Stimulated activated naive B cell treated with anti-CD40 and anti-IgM and Interleukin-4, amounts not matched to agents 10 μg/mL and 1 μg/mL and 100 μg/mL, for 72 hours (primary cell): Measurements from ENCODE around the gene JSRP1.

Experiments
- ATAC-seq, 2 donors: fragments of 150-1000 bp; cut with Tn5 transposase; replicated peaks; 2 replicates each; pipeline ENCODE4 v1.10.0; 2021; ENCODE audit warnings: moderate library complexity in 1 of 2
- DNase-seq: peaks from one replicate; pipeline ENCODE4 v3.0.0; 2021
- H3K27ac Mint-ChIP-seq: one replicate; pipeline ENCODE4 v1.8.0; 2022; ENCODE audit warnings: mild to moderate bottlenecking, mixed read lengths
- H3K27me3 Mint-ChIP-seq, 2 donors: one replicate each; pipeline ENCODE4 v1.8.0; 2022; ENCODE audit warnings: mixed read lengths in 2 of 2
- H3K36me3 Mint-ChIP-seq, 2 donors: one replicate each; pipeline ENCODE4 v1.8.0; 2022; ENCODE audit warnings: mixed read lengths in 2 of 2, mild to moderate bottlenecking in 1 of 2
- H3K4me1 Mint-ChIP-seq, 2 donors: one replicate each; pipeline ENCODE4 v1.8.0; 2022; ENCODE audit warnings: mixed read lengths in 2 of 2, mild to moderate bottlenecking in 1 of 2
- H3K4me3 Mint-ChIP-seq, 2 donors: one replicate each; pipeline ENCODE4 v1.8.0; 2022; ENCODE audit warnings: mild to moderate bottlenecking in 2 of 2, mixed read lengths in 2 of 2, moderate library complexity in 1 of 2
- H3K9me3 Mint-ChIP-seq, 2 donors: one replicate each; pipeline ENCODE4 v1.8.0; 2022; ENCODE audit warnings: mixed read lengths in 2 of 2, mild to moderate bottlenecking in 1 of 2

JSRP1 gene

DNA sequence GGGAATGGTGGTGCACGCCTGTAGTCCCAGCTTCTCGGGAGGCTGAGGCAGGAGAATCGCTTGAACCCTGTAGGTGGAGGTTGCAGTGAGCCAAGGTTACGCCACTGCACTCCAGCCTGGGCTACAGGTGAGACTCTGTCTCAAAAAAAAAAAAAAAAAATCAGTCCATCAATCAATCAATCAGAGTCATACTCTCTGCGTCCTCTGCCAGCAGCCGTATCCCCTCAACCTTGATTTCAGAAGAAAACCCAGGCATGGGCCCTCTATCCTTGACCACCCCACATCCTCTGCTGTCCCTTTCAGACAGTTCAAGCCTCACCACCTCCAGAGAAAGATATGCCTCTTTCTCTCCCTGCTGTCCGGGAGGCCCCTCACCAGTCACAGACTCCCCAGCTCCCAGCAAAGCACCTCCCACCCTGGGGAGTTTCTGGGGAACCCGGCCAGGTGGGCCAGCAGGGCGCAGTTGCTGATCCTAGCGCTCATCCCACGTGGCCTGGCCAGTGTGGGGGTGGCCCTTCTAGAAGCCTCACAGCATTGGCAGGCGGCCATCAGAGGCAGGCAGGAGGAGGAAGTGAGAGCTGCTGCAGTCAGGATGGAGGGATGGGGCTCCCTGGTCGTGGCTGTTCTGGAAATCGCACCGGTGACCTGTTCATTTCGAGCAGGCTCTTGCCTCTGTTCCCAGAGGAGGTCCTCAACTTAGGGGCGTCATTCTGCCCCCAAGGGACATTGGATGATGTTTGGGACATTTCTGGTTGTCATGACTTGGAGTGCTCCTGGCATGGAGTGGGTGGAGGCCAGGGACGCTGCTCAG, 10.2 kb upstream of the JSRP1 start:
- DNase-seq, result peak; percentile 81
- H3K4me1 Mint-ChIP-seq, result peaks cover 18 to 35% of the 10 kb centered on the region in 2 donors
- peaks cover 16 to 17% of the 10 kb centered on the region in 2 donors for H3K36me3 Mint-ChIP-seq
- ATAC-seq, result peak; percentile 54 to 58
- peak overlapping the region; percentile 97 for H3K27ac Mint-ChIP-seq
- H3K4me3 Mint-ChIP-seq, result peak overlapping the region; percentile 66 to 71
- no peaks in the 10 kb centered on the region for H3K27me3 Mint-ChIP-seq
- H3K9me3 Mint-ChIP-seq, result no peaks in the 10 kb centered on the region

DNA sequence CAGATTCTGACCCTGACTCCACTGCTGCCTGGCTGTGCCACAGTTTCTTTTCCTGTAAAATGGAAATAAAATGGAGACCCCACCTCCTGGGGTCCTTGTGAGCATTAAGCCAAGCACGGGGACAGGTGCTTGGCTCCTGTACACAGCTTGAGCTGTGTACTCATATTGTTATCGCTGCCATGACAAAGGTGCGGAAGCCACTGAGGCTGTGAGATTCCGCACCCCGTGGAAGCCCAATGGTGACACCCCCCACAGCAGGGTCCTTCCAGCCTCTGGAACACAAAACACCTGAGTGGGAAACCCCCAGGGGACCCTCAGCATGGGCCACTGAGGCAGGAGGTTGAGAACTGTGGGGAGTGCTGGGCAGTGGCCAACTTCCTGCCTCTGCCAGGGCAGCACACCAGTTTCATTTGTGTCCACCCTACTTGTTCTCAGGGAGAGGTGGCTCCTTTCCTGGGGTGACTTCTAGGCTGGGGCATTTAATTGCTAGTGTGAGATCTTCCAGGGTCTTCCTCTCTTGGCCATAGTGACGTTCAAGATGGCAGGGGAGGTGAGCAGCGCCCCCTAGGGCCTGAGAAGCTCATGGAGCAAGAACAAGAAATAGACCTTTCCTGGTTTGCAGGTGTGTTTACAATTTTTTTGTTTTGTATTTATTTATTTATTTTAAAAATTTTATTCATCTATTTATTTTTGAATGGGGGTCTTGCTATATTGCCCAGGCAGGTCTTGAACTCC, 5.4 kb upstream of the JSRP1 start:
- DNase-seq (no peak), ATAC-seq (no peak)
- H3K4me3 Mint-ChIP-seq, result no peak overlapping the region
- H3K27me3 Mint-ChIP-seq, result no peaks in the 10 kb centered on the region
- H3K36me3 Mint-ChIP-seq, result no peaks in the 10 kb centered on the region
- H3K27ac Mint-ChIP-seq, result no peak overlapping the region
- peaks cover 25 to 54% of the 10 kb centered on the region in 2 donors for H3K4me1 Mint-ChIP-seq
- no peaks in the 10 kb centered on the region for H3K9me3 Mint-ChIP-seq

DNA sequence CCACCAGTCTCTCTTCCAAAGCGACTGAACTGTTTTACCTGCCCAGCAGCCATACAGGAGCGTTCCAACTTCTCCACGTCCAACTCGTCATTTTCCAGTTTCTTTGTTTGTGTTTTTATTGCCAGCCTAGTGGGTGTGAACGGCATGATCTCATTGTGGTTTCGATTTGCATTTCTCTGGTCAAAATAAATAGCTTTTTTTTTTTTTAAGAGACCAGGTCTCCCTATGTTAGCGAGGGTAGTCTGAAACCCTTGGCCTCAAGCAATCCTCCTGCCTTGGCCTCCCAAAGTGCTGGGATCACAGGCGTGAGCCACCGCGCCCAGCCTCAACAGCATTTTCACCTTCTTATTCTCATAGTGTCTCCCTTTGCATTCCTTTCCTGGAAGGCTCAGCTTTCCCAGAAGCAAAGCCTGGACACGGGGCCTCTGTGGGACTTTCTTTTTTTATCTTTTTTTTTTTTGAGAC, 4.2 kb upstream of the JSRP1 start:
- no peaks in the 10 kb centered on the region for H3K36me3 Mint-ChIP-seq
- H3K27me3 Mint-ChIP-seq, result no peaks in the 10 kb centered on the region
- peaks cover 26 to 58% of the 10 kb centered on the region in 2 donors for H3K4me1 Mint-ChIP-seq
- H3K27ac Mint-ChIP-seq, result peak overlapping the region; percentile 20
- ATAC-seq (no peak), DNase-seq (no peak)
- no peaks in the 10 kb centered on the region for H3K9me3 Mint-ChIP-seq
- no peak overlapping the region for H3K4me3 Mint-ChIP-seq

DNA sequence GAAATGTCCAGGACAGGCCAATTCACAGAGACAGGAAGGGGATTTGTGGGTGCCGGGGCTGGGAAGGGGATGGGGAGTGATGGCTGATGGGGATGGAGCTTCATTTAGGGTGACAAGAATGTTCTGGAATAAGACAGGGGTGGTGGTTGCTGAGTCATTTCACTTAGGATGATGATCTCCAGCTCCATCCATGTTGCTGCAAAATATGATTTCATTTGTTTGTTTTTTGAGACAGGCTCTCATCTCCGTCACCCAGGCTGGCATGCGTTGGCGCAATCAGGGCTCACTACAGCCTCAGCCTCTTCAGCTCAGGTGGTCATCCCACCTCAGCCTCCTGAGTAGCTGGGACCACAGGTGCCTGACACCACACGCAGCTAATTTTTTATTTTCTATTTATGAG, 3.1 kb upstream of the JSRP1 start:
- peak overlapping the region; percentile 59 for H3K27ac Mint-ChIP-seq

DNA sequence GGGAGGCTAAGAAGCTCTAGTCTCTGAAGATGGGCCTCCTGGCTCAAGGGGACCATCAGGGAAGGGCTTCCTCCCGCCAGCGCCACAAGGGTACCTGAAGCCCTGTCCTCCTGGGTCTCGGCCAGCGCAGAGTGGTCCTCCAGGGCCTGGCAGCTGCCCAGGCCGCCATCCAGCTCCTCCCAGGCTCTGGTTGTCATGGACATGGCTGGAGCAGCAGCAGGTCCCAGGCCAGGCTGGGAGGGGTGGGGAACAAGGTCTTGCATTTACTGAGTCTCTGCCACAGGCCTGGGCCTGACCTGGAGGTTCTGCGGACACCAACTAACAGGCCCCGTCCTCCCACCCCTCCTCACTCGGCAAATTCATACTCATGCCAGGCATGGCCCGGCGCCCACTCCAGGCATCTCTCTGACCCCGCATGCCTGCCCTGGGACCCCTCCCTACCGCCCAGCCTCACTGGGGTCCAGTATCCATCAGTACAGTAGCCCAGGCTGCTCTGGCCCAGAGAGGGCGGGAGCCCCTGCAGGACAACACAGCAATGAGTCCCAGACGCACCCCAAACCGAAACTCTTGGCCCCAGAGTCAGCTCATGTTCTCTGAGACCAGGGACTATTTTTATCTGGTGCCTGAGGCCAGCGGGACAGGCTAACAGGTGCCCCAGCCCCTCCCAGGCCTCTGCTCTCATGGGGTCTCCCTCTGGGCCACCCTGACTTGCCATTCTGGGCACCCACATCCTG, 938 bp downstream of the JSRP1 start:
- ATAC-seq (no peak), DNase-seq (no peak)
- H3K27me3 Mint-ChIP-seq, result peaks cover 8 to 14% of the 10 kb centered on the region in 2 donors
- peaks cover 0 to 3% of the 10 kb centered on the region in 2 donors for H3K36me3 Mint-ChIP-seq
- H3K9me3 Mint-ChIP-seq, result no peaks in the 10 kb centered on the region
- H3K27ac Mint-ChIP-seq, result no peak overlapping the region
- H3K4me1 Mint-ChIP-seq, result peaks cover 34 to 79% of the 10 kb centered on the region in 2 donors
- no peak overlapping the region for H3K4me3 Mint-ChIP-seq

More for the DNA sequence above, 3.1 kb upstream of the JSRP1 start:
- Mint-ChIP-seq H3K36me3 (no peaks in the 10 kb centered on the region), H3K4me3 (no peak overlapping the region), H3K27me3 (no peaks in the 10 kb centered on the region), H3K4me1 (peaks cover 28 to 56% of the 10 kb centered on the region in 2 donors), H3K9me3 (no peaks in the 10 kb centered on the region)
- DNase-seq (no peak), ATAC-seq (no peak)

DNA sequence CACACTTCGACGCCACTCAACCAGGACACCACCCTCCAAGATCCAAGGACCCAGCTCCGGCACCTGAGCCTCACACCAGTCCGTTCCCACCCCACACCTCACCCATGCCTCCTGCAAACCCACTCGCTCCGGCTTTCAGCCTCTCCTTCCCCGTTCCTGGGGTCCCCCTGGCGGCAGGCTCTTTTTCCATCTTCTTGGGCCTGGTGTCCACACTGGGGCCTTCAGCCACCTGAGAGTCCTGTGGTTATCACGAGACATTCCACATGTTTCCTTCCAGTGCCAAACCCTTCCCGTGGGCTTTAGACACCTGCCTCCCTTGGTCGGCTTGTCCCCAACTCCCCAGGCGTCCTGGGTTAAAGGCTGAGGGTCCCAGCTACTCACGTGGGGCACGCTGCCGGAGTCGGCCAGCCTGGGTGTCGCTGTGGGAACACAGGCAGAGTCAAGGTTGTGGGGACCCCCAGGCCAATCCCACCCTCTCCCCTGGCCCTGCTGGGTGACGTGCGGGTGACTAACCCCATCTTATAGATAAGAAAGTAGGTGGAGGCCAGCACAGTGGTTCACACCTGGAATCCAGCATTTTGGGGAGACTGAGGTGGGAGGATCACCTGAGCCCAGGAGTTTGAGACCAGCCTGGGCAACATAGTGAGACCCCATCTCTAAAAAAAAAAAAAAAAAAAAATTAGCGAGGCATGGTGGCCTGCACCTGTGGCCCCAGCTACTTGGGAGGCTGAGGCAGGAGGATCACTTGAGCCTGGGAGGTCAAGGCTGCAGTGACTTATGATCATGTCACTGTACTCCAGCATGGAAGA, 1.9 kb downstream of the JSRP1 start:
- H3K36me3 Mint-ChIP-seq, result peaks cover 3 to 7% of the 10 kb centered on the region in 2 donors
- peaks cover 8 to 21% of the 10 kb centered on the region in 2 donors for H3K27me3 Mint-ChIP-seq
- no peak for ATAC-seq
- H3K4me1 Mint-ChIP-seq, result peaks cover 32 to 74% of the 10 kb centered on the region in 2 donors
- peak overlapping the region; percentile 51 for H3K27ac Mint-ChIP-seq
- no peaks in the 10 kb centered on the region for H3K9me3 Mint-ChIP-seq
- H3K4me3 Mint-ChIP-seq, result peak overlapping the region; percentile 28 to 47
- DNase-seq, result no peak

DNA sequence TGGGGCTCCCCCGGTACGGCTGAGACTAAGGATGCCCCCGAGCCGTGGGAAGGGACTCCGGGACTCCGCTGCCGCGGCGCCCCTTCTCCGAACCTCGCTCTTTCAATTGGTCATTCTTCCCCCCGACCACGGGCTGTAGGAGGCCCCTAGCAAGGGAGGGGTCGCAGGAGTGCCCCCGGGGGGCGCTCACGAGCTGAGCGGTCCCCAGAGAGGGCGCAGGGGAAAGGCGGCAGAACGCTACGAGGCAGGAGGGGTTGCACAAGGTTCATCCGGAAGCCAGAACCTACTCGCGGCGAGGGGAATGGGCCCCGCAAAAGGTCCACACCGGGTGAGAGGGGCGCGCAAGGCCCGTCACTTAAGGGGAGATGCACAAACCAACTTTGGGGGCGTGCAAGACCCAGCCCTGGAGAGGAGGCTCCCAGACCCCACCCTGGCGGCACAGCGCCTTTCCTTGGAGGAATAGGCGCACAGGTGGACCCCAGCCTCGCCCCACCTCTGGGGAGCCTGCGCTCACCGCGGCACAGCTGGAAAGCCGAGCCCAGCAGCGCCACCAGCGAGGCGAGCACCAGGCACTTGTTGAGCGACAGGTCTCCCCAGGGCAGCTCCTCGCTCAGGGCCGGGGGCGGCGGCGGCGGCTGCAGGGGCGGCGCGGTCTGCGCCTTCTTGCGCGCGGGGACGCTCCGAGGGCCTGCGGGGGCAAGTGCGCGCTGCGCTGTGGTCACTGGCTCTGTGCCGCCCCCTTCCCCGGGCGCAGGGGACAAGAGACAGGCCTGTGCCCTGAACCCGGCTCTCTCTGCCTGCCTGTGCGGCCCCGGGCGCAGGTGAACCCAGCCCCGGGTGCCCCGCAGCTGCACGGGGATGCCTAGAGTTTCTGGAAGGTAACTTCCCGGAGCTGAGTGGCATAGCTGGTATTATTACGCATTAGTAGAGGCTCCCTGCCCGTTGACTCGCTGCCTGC, 2.8 kb downstream of the JSRP1 start:
- DNase-seq (no peak), ATAC-seq (peak; percentile 18 to 36)
- H3K36me3 Mint-ChIP-seq, result peaks cover 11 to 16% of the 10 kb centered on the region in 2 donors
- peak overlapping the region; percentile 71 to 83 for H3K4me3 Mint-ChIP-seq
- peaks cover 29 to 68% of the 10 kb centered on the region in 2 donors for H3K4me1 Mint-ChIP-seq
- no peaks in the 10 kb centered on the region for H3K9me3 Mint-ChIP-seq
- H3K27me3 Mint-ChIP-seq, result peaks cover 8 to 21% of the 10 kb centered on the region in 2 donors
- peak overlapping the region; percentile 51 for H3K27ac Mint-ChIP-seq

DNA sequence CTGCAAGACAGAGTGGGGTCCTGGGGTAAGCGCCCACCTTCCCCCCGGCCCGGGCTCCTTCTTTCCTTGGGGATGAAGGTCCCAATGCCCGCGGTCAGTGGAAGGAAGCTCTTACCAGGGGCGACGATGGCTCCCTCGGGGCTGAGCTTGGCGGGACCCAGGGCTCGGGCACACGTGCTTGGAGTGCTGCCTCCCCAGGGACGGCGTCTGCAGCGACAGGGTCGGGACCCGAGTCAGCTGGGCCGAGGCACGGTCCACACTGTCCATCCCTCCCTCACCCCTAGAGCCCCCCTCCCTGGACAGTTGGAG, 3.5 kb downstream of the JSRP1 start:
- DNase-seq, result no peak
- Mint-ChIP-seq H3K36me3 (peaks cover 13 to 17% of the 10 kb centered on the region in 2 donors), H3K27me3 (peaks cover 8 to 21% of the 10 kb centered on the region in 2 donors), H3K9me3 (no peaks in the 10 kb centered on the region), H3K4me3 (peak overlapping the region; percentile 71 to 83), H3K27ac (peak overlapping the region; percentile 87), H3K4me1 (peaks cover 27 to 61% of the 10 kb centered on the region in 2 donors)
- ATAC-seq, result peak; percentile 3

DNA sequence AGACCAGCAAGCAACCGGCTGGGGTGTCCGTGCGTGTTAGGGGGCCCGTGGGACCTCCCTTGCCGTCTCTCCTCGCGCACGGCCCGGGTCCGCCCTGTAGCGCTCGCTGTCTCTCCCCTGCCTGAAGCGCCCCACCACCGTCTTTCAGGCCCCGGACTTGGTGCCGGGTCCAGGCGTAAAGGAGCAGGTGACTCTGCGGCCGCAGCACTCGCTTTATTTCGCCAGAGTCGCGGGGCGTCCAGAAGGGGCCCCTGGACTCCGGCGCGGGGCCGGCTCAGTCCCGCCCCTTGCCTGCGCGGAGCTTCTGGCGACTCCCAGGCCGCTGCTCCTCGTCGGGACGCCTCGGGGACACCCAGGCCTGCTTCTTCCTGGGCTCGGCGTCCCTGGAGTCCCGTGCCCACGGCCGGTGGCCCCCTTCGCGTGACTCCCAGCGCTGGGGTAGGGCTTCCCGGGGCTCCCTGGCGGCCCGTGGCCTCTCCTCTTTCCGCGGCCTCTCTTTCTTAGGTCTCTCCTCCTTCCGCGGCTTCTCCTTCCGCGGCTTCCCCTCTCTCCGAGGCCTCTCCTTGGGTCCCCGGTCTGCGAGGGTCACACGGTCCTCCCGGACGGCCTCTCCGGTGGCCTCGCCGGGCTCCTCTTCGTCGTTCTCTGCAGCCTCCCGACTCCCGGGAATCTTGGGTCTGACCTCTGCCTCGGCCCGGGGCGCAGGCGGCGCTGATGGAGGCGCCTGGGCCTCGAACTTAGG, 4.0 kb downstream of the JSRP1 start:
- Mint-ChIP-seq H3K27ac (peak overlapping the region; percentile 87), H3K9me3 (no peaks in the 10 kb centered on the region), H3K4me3 (peak overlapping the region; percentile 72 to 83)

DNA sequence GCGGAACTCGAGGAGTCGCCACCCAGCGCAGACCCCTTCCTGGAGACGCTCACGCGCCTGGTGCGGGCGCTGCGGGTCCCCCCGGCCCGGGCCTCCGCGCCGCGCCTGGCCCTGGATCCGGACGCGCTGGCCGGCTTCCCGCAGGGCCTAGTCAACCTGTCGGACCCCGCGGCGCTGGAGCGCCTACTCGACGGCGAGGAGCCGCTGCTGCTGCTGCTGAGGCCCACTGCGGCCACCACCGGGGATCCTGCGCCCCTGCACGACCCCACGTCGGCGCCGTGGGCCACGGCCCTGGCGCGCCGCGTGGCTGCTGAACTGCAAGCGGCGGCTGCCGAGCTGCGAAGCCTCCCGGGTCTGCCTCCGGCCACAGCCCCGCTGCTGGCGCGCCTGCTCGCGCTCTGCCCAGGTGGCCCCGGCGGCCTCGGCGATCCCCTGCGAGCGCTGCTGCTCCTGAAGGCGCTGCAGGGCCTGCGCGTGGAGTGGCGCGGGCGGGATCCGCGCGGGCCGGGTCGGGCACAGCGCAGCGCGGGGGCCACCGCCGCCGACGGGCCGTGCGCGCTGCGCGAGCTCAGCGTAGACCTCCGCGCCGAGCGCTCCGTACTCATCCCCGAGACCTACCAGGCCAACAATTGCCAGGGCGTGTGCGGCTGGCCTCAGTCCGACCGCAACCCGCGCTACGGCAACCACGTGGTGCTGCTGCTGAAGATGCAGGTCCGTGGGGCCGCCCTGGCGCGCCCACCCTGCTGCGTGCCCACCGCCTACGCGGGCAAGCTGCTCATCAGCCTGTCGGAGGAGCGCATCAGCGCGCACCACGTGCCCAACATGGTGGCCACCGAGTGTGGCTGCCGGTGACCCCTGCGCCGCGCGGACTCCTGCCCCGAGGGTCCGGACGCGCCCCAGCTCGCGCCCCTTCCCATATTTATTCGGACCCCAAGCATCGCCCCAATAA, 4.8 kb downstream of the JSRP1 start:
- Mint-ChIP-seq H3K27me3 (peaks cover 8 to 21% of the 10 kb centered on the region in 2 donors), H3K27ac (peak overlapping the region; percentile 83), H3K9me3 (no peaks in the 10 kb centered on the region), H3K4me3 (peak overlapping the region; percentile 72 to 83), H3K36me3 (peaks cover 17 to 19% of the 10 kb centered on the region in 2 donors), H3K4me1 (peaks cover 24 to 47% of the 10 kb centered on the region in 2 donors)
- DNase-seq (no peak), ATAC-seq (peak in 1 of 2 donors; percentile 9)

More for the DNA sequence above, 4.0 kb downstream of the JSRP1 start:
- DNase-seq (no peak), ATAC-seq (peak in 1 of 2 donors; percentile 4)
- Mint-ChIP-seq H3K27me3 (peaks cover 8 to 21% of the 10 kb centered on the region in 2 donors), H3K4me1 (peaks cover 27 to 56% of the 10 kb centered on the region in 2 donors), H3K36me3 (peaks cover 13 to 17% of the 10 kb centered on the region in 2 donors)

DNA sequence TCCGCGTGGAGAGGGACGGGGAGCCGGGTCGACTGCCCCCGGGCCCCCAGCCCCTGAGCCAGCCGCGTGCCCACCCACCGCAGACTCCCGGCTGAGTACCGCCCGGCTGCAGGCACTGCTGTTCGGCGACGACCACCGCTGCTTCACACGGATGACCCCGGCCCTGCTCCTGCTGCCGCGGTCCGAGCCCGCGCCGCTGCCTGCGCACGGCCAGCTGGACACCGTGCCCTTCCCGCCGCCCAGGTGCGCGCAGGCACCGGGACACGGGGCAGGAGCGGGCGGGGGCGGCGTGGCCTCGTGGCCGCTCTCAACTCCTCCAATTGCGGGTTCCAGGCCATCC, 5.5 kb downstream of the JSRP1 start:
- no peak overlapping the region for H3K27ac Mint-ChIP-seq
- no peaks in the 10 kb centered on the region for H3K9me3 Mint-ChIP-seq
- peak overlapping the region; percentile 59 to 63 for H3K4me3 Mint-ChIP-seq
- peaks cover 8 to 21% of the 10 kb centered on the region in 2 donors for H3K27me3 Mint-ChIP-seq
- ATAC-seq (peak in 1 of 2 donors; percentile 3), DNase-seq (no peak)
- peaks cover 20 to 24% of the 10 kb centered on the region in 2 donors for H3K36me3 Mint-ChIP-seq
- H3K4me1 Mint-ChIP-seq, result peaks cover 20 to 41% of the 10 kb centered on the region in 2 donors
